ENCODE data around the gene ST6GALNAC4.

ST6GALNAC4 gene

DNA sequence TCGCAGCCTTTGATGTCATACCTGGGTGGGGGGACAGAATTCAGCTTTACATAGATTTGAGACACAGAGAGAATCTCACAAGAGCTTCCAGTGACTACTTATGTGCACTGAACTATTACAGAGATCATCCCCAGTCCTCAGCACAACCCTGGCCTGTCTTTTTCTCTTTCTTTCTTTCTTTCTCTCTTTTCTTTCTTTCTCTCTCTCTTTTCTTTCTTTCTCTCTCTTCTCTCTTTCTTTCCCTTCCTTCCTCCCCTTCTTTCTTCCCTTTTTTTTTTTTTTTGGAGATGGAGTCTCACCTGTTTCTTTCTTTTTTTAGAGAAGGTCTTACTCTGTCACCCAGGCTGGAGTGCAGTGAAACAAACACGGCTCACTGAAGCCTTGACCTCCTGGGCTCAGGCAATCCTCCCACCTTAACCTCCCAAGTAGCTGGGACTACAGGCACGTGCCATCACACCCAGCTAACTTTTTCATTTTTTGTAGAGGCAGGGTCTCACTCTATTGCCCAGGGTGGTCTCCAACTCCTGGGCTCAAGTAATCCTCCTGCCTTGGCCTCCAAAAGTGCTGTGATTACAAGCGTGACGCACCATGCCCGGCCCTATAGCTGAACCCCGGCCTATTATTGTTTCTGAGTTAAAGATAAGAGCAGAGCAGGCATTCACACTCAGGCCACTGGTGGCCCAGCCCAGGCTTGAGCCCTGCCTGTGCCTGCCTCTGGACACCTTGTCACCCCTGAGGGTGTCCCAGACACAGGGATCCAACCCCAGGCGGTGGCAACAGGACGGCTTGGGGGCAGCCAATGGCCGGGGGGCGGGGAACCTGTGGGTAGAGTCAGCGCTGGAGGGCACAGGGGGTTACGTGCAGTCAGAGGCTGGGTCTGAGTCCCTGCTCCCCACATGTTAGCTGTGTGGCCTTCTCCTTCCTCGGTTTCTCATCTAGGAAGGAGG, 9.4 kb upstream of the ST6GALNAC4 start:
- no peaks in the 10 kb centered on the region for H3K9me2 ChIP-seq (replicated peaks; ENCODE audit: control insufficient read depth, low read length)
- H3K4me1 ChIP-seq (ENCODE audit: control insufficient read depth, low read length): peaks cover 41% of the 10 kb centered on the region
- TF ChIP-seq, protein P1, sequence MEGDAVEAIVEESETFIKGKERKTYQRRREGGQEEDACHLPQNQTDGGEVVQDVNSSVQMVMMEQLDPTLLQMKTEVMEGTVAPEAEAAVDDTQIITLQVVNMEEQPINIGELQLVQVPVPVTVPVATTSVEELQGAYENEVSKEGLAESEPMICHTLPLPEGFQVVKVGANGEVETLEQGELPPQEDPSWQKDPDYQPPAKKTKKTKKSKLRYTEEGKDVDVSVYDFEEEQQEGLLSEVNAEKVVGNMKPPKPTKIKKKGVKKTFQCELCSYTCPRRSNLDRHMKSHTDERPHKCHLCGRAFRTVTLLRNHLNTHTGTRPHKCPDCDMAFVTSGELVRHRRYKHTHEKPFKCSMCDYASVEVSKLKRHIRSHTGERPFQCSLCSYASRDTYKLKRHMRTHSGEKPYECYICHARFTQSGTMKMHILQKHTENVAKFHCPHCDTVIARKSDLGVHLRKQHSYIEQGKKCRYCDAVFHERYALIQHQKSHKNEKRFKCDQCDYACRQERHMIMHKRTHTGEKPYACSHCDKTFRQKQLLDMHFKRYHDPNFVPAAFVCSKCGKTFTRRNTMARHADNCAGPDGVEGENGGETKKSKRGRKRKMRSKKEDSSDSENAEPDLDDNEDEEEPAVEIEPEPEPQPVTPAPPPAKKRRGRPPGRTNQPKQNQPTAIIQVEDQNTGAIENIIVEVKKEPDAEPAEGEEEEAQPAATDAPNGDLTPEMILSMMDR (IDR thresholded peaks at IDR 0.05; ENCODE audit: low read depth, low read length, poor library complexity, severe bottlenecking): no peak
- TF ChIP-seq EZH2phosphoT487 (IDR thresholded peaks at IDR 0.05; ENCODE audit: borderline replicate concordance, low read length): no peak
- H3F3A ChIP-seq (ENCODE audit: control insufficient read depth, insufficient read depth): peaks cover 11% of the 10 kb centered on the region
- H3K4me2 ChIP-seq (ENCODE audit: low read length): peak overlapping the region; percentile 54
- no peak overlapping the region for H3K27ac ChIP-seq (ENCODE audit: low read depth, low read length)
- no peaks in the 10 kb centered on the region for H3K79me2 ChIP-seq (ENCODE audit: control insufficient read depth, low read length)
- H3K9me3 ChIP-seq (ENCODE audit: control insufficient read depth, insufficient read depth, low read length): no peaks in the 10 kb centered on the region
- no peaks in the 10 kb centered on the region for H3K36me3 ChIP-seq (ENCODE audit: control insufficient read depth, low read length)
- peak overlapping the region; percentile 58 for H3K4me3 ChIP-seq (ENCODE audit: low read length)
- H3K27me3 ChIP-seq (ENCODE audit: control insufficient read depth, low read length): peaks cover 67% of the 10 kb centered on the region
- H4K20me1 ChIP-seq (ENCODE audit: control insufficient read depth, insufficient read depth, low read depth, low read length): no peaks in the 10 kb centered on the region; the same call in 1 of the 2 replicates

DNA sequence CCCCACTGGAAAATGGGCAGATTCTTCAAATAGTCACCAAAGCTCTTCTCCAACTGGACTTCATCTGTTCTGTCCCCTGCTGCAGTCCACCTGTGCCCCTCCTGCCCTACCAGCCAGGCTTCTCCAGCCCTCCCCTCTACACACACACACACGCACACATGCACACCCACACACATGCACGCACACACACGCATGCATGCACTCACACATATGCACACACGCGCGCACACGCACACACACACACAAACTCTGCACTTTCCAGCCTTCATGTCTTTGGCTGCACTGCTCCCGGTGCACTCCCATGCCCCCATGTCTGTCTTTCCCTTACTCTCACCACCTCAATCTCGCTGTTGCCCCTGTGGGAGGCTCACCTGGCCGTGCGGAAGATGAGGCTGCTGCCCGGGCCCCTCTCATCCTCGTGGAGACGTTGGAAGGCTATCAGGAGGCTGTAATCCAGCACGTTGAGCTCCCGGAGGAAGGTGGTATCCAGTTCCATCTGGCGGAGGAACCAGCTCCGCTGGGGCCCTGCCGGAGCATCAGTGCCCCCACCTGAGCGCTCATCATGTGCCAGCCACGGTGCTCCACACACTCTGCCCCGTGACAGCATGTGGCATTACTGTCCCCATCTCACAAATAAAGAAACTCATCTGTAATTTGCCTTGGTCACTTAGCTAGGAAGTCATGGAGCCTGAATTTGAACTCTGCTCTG, 8.0 kb upstream of the ST6GALNAC4 start:
- H3K36me3 ChIP-seq (ENCODE audit: control insufficient read depth, low read length): no peaks in the 10 kb centered on the region
- H3K9me2 ChIP-seq (replicated peaks; ENCODE audit: control insufficient read depth, low read length): no peaks in the 10 kb centered on the region
- no peak overlapping the region for H3K4me2 ChIP-seq (ENCODE audit: low read length)
- no peaks in the 10 kb centered on the region for H3K9me3 ChIP-seq (ENCODE audit: control insufficient read depth, insufficient read depth, low read length)
- H3K27me3 ChIP-seq (ENCODE audit: control insufficient read depth, low read length): peaks cover 62% of the 10 kb centered on the region
- no peak overlapping the region for H3K27ac ChIP-seq (ENCODE audit: low read depth, low read length)
- peaks cover 9% of the 10 kb centered on the region for H3F3A ChIP-seq (ENCODE audit: control insufficient read depth, insufficient read depth)
- H3K4me3 ChIP-seq (ENCODE audit: low read length): no peak overlapping the region
- H3K4me1 ChIP-seq (ENCODE audit: control insufficient read depth, low read length): peaks cover 31% of the 10 kb centered on the region
- no peak for TF ChIP-seq EZH2phosphoT487 (IDR thresholded peaks at IDR 0.05; ENCODE audit: borderline replicate concordance, low read length)
- TF ChIP-seq, protein P1 (IDR thresholded peaks at IDR 0.05; ENCODE audit: low read depth, low read length, poor library complexity, severe bottlenecking): no peak
- no peaks in the 10 kb centered on the region; the same call in 1 of the 2 replicates for H4K20me1 ChIP-seq (ENCODE audit: control insufficient read depth, insufficient read depth, low read depth, low read length)
- no peaks in the 10 kb centered on the region for H3K79me2 ChIP-seq (ENCODE audit: control insufficient read depth, low read length)

DNA sequence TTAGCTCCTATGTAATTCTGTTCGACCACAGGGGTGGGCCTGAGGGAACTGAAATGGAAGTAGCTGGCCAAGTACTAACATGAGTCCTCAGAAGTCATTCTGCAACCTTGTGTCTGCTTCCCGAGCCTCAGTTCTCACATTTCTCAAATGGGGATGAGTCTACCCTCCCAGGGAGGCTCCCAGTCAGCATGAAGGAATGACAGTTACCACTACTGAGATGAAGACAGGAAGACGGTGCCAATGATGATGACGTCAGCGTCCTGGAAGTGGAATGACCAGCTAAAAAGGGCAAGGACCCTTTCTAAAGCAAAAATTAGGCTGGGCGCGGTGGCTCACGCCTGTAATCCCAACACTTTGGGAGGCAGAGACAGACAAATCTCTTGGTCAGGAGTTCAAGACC, 6.9 kb upstream of the ST6GALNAC4 start:
- no peaks in the 10 kb centered on the region for H3K36me3 ChIP-seq (ENCODE audit: control insufficient read depth, low read length)
- no peak overlapping the region for H3K4me3 ChIP-seq (ENCODE audit: low read length)
- H3K9me2 ChIP-seq (replicated peaks; ENCODE audit: control insufficient read depth, low read length): no peaks in the 10 kb centered on the region
- H3K4me2 ChIP-seq (ENCODE audit: low read length): no peak overlapping the region
- H3K79me2 ChIP-seq (ENCODE audit: control insufficient read depth, low read length): no peaks in the 10 kb centered on the region
- H3K4me1 ChIP-seq (ENCODE audit: control insufficient read depth, low read length): peaks cover 37% of the 10 kb centered on the region
- H3K27me3 ChIP-seq (ENCODE audit: control insufficient read depth, low read length): peaks cover 51% of the 10 kb centered on the region
- H3K27ac ChIP-seq (ENCODE audit: low read depth, low read length): no peak overlapping the region
- TF ChIP-seq, protein P1 (IDR thresholded peaks at IDR 0.05; ENCODE audit: low read depth, low read length, poor library complexity, severe bottlenecking): no peak
- no peak for TF ChIP-seq EZH2phosphoT487 (IDR thresholded peaks at IDR 0.05; ENCODE audit: borderline replicate concordance, low read length)
- H3K9me3 ChIP-seq (ENCODE audit: control insufficient read depth, insufficient read depth, low read length): no peaks in the 10 kb centered on the region
- no peaks in the 10 kb centered on the region for H4K20me1 ChIP-seq (ENCODE audit: control insufficient read depth, insufficient read depth, low read depth, low read length)
- H3F3A ChIP-seq (ENCODE audit: control insufficient read depth, insufficient read depth): 0 out of 2 replicates have a peak, but pooled peaks cover 9% of the 10 kb centered on the region

Data from DOHH2 (cell line).